ENCODE measurements around the gene GPR108.

GPR108 gene

GRCh38 chr19:6724631-6725492 is 12.5 kb downstream of the GPR108 start:
- DNase-seq: no peak
- TF ChIP-seq POLR2A (IDR thresholded peaks at IDR 0.05; ENCODE audit: low read length) (no peak), GATA1 (IDR thresholded peaks at IDR 0.05; ENCODE audit: low read depth, low read length) (no peak)

GRCh38 chr19:6723738-6724137 is 13.6 kb downstream of the GPR108 start:
- DNase-seq: no peak
- TF ChIP-seq POLR2A (IDR thresholded peaks at IDR 0.05; ENCODE audit: low read length) (no peak), GATA1 (IDR thresholded peaks at IDR 0.05; ENCODE audit: low read depth, low read length) (no peak)

- TF ChIP-seq POLR2A (IDR thresholded peaks at IDR 0.05; ENCODE audit: low read length): no peak
- no peak for TF ChIP-seq GATA1 (IDR thresholded peaks at IDR 0.05; ENCODE audit: low read depth, low read length)
- no peak for DNase-seq
Measured at GRCh38 chr19:6723108-6723618, 14.2 kb downstream of the GPR108 start.

GRCh38 chr19:6721773-6722172 is 15.6 kb downstream of the GPR108 start:
- no peak for DNase-seq
- TF ChIP-seq GATA1 (IDR thresholded peaks at IDR 0.05; ENCODE audit: low read depth, low read length): no peak
- TF ChIP-seq POLR2A (IDR thresholded peaks at IDR 0.05; ENCODE audit: low read length): no peak

- no peak for DNase-seq
- TF ChIP-seq POLR2A (IDR thresholded peaks at IDR 0.05; ENCODE audit: low read length) (no peak), GATA1 (IDR thresholded peaks at IDR 0.05; ENCODE audit: low read depth, low read length) (no peak)
Measured at GRCh38 chr19:6721138-6721474, 16.3 kb downstream of the GPR108 start.

- DNase-seq: no peak
- TF ChIP-seq POLR2A (IDR thresholded peaks at IDR 0.05; ENCODE audit: low read length) (no peak), GATA1 (IDR thresholded peaks at IDR 0.05; ENCODE audit: low read depth, low read length) (no peak)
Measured at GRCh38 chr19:6720369-6721137, 16.8 kb downstream of the GPR108 start, which contains the start of gene C3. Gene C3 (minus strand): TSS chr19:6720650. CDS start chr19:6720589, 61 bp downstream.

- DNase-seq: no peak
- no peak for TF ChIP-seq POLR2A (IDR thresholded peaks at IDR 0.05; ENCODE audit: low read length)
- TF ChIP-seq GATA1 (IDR thresholded peaks at IDR 0.05; ENCODE audit: low read depth, low read length): no peak
Measured at GRCh38 chr19:6719992-6720368, 17.4 kb downstream of the GPR108 start.

GRCh38 chr19:6719540-6719861 is 17.9 kb downstream of the GPR108 start:
- DNase-seq: no peak
- TF ChIP-seq GATA1 (IDR thresholded peaks at IDR 0.05; ENCODE audit: low read depth, low read length): no peak
- no peak for TF ChIP-seq POLR2A (IDR thresholded peaks at IDR 0.05; ENCODE audit: low read length)

GRCh38 chr19:6718741-6719539 is 18.4 kb downstream of the GPR108 start:
- DNase-seq: peak; percentile 63 to 76
- no peak for TF ChIP-seq GATA1 (IDR thresholded peaks at IDR 0.05; ENCODE audit: low read depth, low read length)
- no peak for TF ChIP-seq POLR2A (IDR thresholded peaks at IDR 0.05; ENCODE audit: low read length)

- DNase-seq: no peak
- TF ChIP-seq POLR2A (IDR thresholded peaks at IDR 0.05; ENCODE audit: low read length): no peak
- TF ChIP-seq GATA1 (IDR thresholded peaks at IDR 0.05; ENCODE audit: low read depth, low read length): no peak
Measured at GRCh38 chr19:6718111-6718740, 19.2 kb downstream of the GPR108 start.

- TF ChIP-seq GATA1 (IDR thresholded peaks at IDR 0.05; ENCODE audit: low read depth, low read length) (no peak), POLR2A (IDR thresholded peaks at IDR 0.05; ENCODE audit: low read length) (no peak)
- peak; percentile 61 to 76 for DNase-seq
Measured at GRCh38 chr19:6717441-6717971, 19.9 kb downstream of the GPR108 start.

- TF ChIP-seq POLR2A (IDR thresholded peaks at IDR 0.05; ENCODE audit: low read length): no peak
Measured at GRCh38 chr19:6717036-6717435, 20.3 kb downstream of the GPR108 start.

GRCh38 chr19:6716610-6716970 is 20.8 kb downstream of the GPR108 start:
- TF ChIP-seq GATA1 (IDR thresholded peaks at IDR 0.05; ENCODE audit: low read depth, low read length): no peak
- no peak for TF ChIP-seq POLR2A (IDR thresholded peaks at IDR 0.05; ENCODE audit: low read length)
- DNase-seq: no peak

More at GRCh38 chr19:6717036-6717435, 20.3 kb downstream of the GPR108 start:
- DNase-seq: no peak

Data from erythroblast (primary cell).